Naive thymus-derived CD8-positive, alpha-beta T cell (primary cell): ENCODE measurements around the gene COL1A2. TPM values are rescaled to one million over a fixed set of nuclear protein-coding genes. Genes with fewer than 3 reads are reported as not detected.

Experiments used
- ATAC-seq, 2 donors: fragments of 150-1000 bp; cut with Tn5 transposase in 1 of 2; sonication (Bioruptor Pico), chemical (Tn5 transposase) in 1 of 2; 1 replicate in 1 of 2; 2 replicates in 1 of 2; pipeline ENCODE4 v1.10.0; 2021; ENCODE audit warnings: mild to moderate bottlenecking in 2 of 2, moderate library complexity in 2 of 2
- POLR2A ChIA-PET: fragments of 350-600 bp; sonication (Branson Sonifier 250); formaldehyde crosslinking; loops from one replicate; lab custom pipeline; 2021; ENCODE audit warnings: antibody characterized with exemption; lab: Charles Lee
- DNase-seq, 10 donors: peaks; one replicate each; pipeline versions ENCODE4 v3.0.0 to v3.0.0-alpha.2; 2020 to 2022
- H3K27ac Mint-ChIP-seq, 10 donors: one replicate each; pipeline ENCODE4 v1.8.0; 2020 to 2022; ENCODE audit warnings: mild to moderate bottlenecking in 10 of 10, mixed read lengths in 10 of 10, moderate library complexity in 4 of 10, inconsistent platforms in 1 of 10
- H3K27me3 Mint-ChIP-seq, 5 donors: one replicate each; pipeline ENCODE4 v1.8.0; 2021 to 2022; ENCODE audit warnings: mixed read lengths in 5 of 5
- H3K36me3 Mint-ChIP-seq, 3 donors: one replicate each; pipeline ENCODE4 v1.8.0; 2020 to 2022; ENCODE audit warnings: mixed read lengths in 3 of 3, mild to moderate bottlenecking in 2 of 3, inconsistent platforms in 1 of 3
- H3K4me1 Mint-ChIP-seq, 4 donors: one replicate each; pipeline ENCODE4 v1.8.0; 2021 to 2022; ENCODE audit warnings: mixed read lengths in 4 of 4
- H3K4me3 Mint-ChIP-seq, 10 donors: one replicate each; pipeline ENCODE4 v1.8.0; 2020 to 2022; ENCODE audit warnings: mild to moderate bottlenecking in 10 of 10, mixed read lengths in 10 of 10, moderate library complexity in 6 of 10, inconsistent platforms in 1 of 10
- H3K9me3 Mint-ChIP-seq, 9 donors: one replicate each; pipeline ENCODE4 v1.8.0; 2020 to 2022; ENCODE audit warnings: mixed read lengths in 9 of 9, mild to moderate bottlenecking in 3 of 9, inconsistent platforms in 1 of 9, moderate library complexity in 1 of 9
- polyA plus RNA-seq, 3 donors: library from polyadenylated mRNA; unstranded; fragments of 300-500 nt; fragmentation: Illumina TruSeq; gene quantifications; one replicate each; pipeline ENCODE4 v1.2.3, GENCODE V29; 2021
- total RNA-seq, 8 experiments: library from RNA in 2 of 8; stranded (reverse) in 2 of 8; gene quantifications; one replicate each; pipeline ENCODE4 v1.2.3 and lab custom pipeline; 2021 to 2026

COL1A2 gene
- total and polyA plus RNA-seq, 5 experiments from 2014 or later, result not detected

DNA sequence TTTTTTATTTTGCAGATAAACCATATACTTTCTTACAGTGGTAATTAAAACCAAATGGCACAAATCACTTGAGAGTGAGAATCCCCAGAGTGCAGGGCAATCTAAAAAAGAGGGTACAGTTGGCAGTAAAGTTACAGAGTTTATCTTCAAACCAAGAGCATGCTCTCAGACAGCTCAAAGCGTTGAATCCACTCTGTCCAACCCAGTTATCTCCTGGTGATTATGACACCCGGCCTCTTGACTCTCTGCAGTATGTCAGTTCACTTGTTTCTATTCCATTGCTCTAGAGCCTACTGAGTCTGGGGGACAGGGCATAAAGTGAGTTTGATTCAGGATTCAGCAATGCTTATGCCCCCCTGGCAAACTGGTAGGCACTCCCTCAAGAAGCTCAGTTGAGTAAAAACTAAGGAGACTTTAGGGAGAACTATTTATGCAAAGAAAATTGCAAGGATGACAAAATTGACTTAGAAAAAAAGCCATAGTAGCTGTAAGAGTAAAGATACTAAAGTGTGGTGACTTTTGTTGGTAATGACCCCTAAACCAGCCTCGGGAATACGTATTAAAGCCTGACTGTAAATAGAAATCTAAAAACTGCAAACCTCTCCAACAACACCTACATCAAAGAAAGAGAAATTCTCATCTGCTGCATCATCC lies 55.5 kb downstream of the COL1A2 start:
- POLR2A ChIA-PET, result interaction anchor here (0.7 kb wide), 1 partner anchor 155 kb away, joined by 3 read pairs; no protein-coding TSS in a partner anchor
- no peaks in the 10 kb centered on the region for H3K36me3 Mint-ChIP-seq
- no peak overlapping the region for H3K4me3 Mint-ChIP-seq
- no peaks in the 10 kb centered on the region for H3K9me3 Mint-ChIP-seq
- no peak for ATAC-seq
- no peaks in the 10 kb centered on the region for H3K4me1 Mint-ChIP-seq
- H3K27me3 Mint-ChIP-seq, result peaks cover 0 to 10% (median 2%) of the 10 kb centered on the region in 5 donors
- no peak for DNase-seq
- H3K27ac Mint-ChIP-seq, result no peak overlapping the region

DNA sequence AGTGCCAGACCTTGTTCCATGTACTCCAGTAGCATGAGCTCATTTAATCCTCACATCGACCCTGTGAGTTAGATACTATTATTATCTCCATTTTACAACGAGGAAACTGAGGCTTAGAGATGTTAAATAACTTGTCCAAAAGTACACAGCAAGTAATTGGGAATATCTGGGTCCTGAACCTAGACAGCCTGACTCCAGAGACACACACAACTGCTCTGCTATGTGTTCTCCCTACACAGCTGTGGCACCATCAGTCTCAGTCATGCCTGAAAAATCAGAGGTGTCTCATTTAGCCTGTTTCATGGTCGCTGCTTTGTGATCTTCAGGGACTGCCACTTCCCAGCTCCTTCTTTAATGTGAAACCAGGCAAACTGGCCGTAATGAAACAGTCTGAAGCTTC lies 56.5 kb downstream of the COL1A2 start:
- H3K9me3 Mint-ChIP-seq, result peaks cover 0 to under 1% (median 0%) of the 10 kb centered on the region in 9 donors
- no peaks in the 10 kb centered on the region for H3K36me3 Mint-ChIP-seq
- H3K27ac Mint-ChIP-seq, result no peak overlapping the region
- DNase-seq, result no peak
- no peaks in the 10 kb centered on the region for H3K4me1 Mint-ChIP-seq
- no peak overlapping the region for H3K4me3 Mint-ChIP-seq
- no peak for ATAC-seq
- peaks cover 0 to 5% (median 2%) of the 10 kb centered on the region in 5 donors for H3K27me3 Mint-ChIP-seq
- POLR2A ChIA-PET, result no interaction called here

DNA sequence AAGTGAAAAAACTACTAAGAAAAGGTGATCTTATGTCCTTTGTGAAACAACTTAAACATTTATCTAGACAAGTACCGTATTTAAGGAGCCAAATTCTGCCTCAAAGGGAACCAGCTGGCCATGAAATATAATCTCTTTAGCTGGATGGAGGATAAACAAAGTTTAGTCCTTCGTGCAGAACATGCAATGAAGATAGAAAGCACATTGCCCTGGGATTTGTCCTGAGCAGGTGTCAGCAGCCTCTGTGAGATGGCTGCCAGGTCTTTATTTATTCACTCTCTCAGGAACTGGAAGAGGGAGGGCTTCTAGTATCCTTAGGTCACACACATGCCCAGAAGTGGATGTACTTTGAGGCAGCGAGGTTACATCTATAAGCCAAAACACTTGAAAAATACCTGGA lies 57.5 kb downstream of the COL1A2 start:
- DNase-seq (no peak), ATAC-seq (no peak)
- H3K4me3 Mint-ChIP-seq, result no peak overlapping the region
- POLR2A ChIA-PET, result no interaction called here
- no peaks in the 10 kb centered on the region for H3K4me1 Mint-ChIP-seq
- H3K27me3 Mint-ChIP-seq, result peaks cover 0 to 5% (median 2%) of the 10 kb centered on the region in 5 donors
- H3K9me3 Mint-ChIP-seq, result peaks cover 0 to 1% (median 0%) of the 10 kb centered on the region in 9 donors
- no peaks in the 10 kb centered on the region for H3K36me3 Mint-ChIP-seq
- no peak overlapping the region for H3K27ac Mint-ChIP-seq

DNA sequence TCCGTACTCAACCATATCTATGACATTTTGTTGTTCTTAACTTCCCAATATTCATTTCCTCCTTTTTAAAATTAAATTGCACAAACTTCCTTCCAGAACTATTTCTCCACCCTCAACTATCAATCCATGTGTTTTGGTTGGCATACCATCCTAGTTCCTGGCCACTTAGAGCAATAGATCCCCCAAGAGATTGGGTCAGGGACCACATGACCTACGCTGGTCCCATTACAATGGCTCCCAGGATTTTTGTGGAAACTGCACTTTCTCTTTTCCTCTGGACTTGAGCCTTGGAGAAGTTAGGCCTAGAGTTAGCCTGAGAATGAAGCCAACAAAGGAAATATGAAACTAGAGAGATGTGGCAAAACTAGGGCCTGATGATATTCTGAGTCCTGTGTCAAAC lies 59.2 kb downstream of the COL1A2 start:
- ATAC-seq, result no peak
- Mint-ChIP-seq H3K4me1 (no peaks in the 10 kb centered on the region), H3K9me3 (peaks cover 0 to 1% (median 0%) of the 10 kb centered on the region in 9 donors), H3K36me3 (no peaks in the 10 kb centered on the region), H3K4me3 (no peak overlapping the region), H3K27me3 (peaks cover 0 to 5% (median 2%) of the 10 kb centered on the region in 5 donors), H3K27ac (no peak overlapping the region)
- no peak for DNase-seq
- POLR2A ChIA-PET, result no interaction called here

DNA sequence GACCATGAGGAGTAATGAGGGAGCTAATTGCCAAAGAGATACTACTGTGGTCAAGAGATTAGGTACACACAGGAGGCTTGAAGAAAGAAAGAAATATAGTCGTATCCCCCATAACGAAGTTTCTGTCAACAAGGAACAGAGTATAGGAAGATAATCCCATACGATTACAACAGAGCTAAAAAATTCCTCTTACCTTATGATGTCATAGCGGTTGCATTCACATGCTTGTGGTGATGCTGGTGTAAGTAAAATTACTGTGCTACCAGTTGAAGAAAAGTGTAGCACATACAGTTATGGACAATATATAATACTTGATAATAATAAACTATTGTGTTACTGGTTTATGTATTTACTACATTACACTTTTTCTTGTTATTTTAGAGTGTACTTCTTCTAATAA lies 63.3 kb downstream of the COL1A2 start:
- Mint-ChIP-seq H3K4me1 (no peaks in the 10 kb centered on the region), H3K27me3 (peaks cover 0 to 3% (median under 1%) of the 10 kb centered on the region in 5 donors), H3K4me3 (no peak overlapping the region), H3K27ac (no peak overlapping the region), H3K9me3 (peaks cover 0 to 1% (median 0%) of the 10 kb centered on the region in 9 donors), H3K36me3 (no peaks in the 10 kb centered on the region)
- no peak for ATAC-seq
- POLR2A ChIA-PET, result no interaction called here
- DNase-seq, result no peak

DNA sequence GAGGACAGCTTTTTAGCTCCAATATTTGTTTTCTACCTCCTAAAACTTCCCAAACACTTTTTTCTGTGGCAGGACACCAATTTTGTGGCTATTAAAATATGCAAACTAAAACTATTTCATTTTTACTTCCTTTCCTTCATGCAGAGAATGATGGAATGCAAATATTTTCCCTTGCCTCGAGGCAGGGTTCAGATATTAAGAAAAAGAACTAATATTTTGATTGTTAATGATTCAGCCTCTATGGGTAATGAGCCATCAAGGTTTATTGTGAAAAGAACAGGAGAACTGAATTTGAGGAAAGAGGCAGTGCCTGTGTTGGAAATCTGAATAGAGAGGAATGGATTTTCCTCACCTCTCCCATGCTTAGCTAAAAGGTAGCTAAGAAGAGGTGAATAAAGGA lies 71.8 kb downstream of the COL1A2 start:
- peaks cover 0 to 16% (median 7%) of the 10 kb centered on the region in 9 donors for H3K9me3 Mint-ChIP-seq
- ATAC-seq (no peak), DNase-seq (no peak)
- no peak overlapping the region for H3K4me3 Mint-ChIP-seq
- POLR2A ChIA-PET, result no interaction called here
- peaks cover 0 to 8% (median 2%) of the 10 kb centered on the region in 5 donors for H3K27me3 Mint-ChIP-seq
- peaks cover 0 to 20% (median 1%) of the 10 kb centered on the region in 3 donors for H3K36me3 Mint-ChIP-seq
- no peaks in the 10 kb centered on the region for H3K4me1 Mint-ChIP-seq
- H3K27ac Mint-ChIP-seq, result no peak overlapping the region

DNA sequence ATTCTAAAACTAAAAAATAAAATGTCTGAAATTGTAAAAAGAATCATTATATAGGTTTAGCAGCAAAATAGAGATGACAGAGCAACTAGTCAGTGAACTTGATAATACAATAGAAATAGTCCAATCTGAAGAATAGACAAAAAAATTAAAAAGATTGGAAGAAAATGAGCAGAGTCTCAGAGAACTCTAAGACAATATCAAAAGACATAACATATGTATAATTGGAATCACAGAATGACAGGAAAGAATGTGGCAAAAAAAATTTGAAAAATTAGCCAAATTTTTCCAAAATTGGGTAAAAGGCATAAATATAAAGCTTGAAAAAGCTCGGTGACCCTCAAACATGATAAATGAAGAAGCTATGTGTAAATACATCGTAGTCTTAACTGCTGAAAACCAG lies 76.9 kb downstream of the COL1A2 start:
- H3K27ac Mint-ChIP-seq, result no peak overlapping the region
- H3K4me3 Mint-ChIP-seq, result no peak overlapping the region
- H3K36me3 Mint-ChIP-seq, result peaks cover 0 to 15% (median 2%) of the 10 kb centered on the region in 3 donors
- peaks cover 0 to 22% (median 7%) of the 10 kb centered on the region in 9 donors for H3K9me3 Mint-ChIP-seq
- peaks cover 4 to 6% (median 5%) of the 10 kb centered on the region in 5 donors for H3K27me3 Mint-ChIP-seq
- POLR2A ChIA-PET, result no interaction called here
- DNase-seq (no peak), ATAC-seq (no peak)
- H3K4me1 Mint-ChIP-seq, result no peaks in the 10 kb centered on the region

DNA sequence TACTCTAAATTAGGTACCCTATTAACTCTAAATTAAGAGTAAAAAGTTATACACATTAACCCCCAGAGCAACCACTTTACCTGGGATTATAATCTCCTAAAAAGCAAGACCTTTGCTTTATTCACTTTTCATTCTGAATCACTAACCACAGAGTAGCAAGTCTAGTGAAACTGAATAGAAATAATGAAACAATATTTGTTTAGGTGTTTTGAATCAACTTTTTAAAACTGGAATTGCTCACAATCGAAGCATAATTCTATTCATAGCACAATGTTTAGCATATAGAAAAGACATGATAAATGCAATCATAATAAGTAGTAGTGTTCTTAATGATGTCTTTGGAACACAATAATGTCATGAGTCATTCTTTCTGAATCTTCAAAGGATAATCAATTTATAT lies 77.9 kb downstream of the COL1A2 start:
- POLR2A ChIA-PET, result no interaction called here
- DNase-seq (no peak), ATAC-seq (no peak)
- H3K36me3 Mint-ChIP-seq, result peaks cover 0 to 15% (median 2%) of the 10 kb centered on the region in 3 donors
- H3K27me3 Mint-ChIP-seq, result peaks cover 0 to 9% (median 4%) of the 10 kb centered on the region in 5 donors
- H3K4me1 Mint-ChIP-seq, result no peaks in the 10 kb centered on the region
- H3K4me3 Mint-ChIP-seq, result no peak overlapping the region
- H3K9me3 Mint-ChIP-seq, result peaks cover 0 to 22% (median 7%) of the 10 kb centered on the region in 9 donors
- no peak overlapping the region for H3K27ac Mint-ChIP-seq

DNA sequence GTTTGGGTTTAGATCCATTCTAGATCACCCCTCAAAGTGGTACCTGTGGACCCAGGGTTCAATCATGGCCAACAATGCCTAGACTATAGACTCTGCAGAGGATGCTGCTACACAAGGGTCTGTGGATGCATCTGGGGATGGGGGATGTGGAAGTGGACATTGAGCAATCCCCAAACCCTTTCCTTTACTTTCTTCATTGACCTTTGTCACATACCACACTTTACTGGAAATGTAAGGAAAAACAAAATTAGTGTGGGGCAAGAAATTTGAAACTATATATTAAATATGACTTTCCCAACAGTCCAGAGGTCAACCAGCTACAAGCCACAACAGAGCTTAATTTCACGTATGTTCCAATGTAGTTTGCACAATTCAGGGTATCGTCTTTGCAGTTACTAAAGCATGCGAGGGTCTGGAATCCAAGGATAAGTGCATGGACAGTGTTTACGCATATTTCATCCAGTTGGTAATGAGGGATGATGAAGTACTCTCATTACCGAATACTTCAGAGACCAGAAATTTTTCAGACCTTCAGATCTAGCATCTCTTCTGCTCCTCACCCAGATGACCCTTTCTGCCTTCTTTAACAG lies 81.7 kb downstream of the COL1A2 start:
- peaks cover 0 to 8% (median 4%) of the 10 kb centered on the region in 9 donors for H3K9me3 Mint-ChIP-seq
- POLR2A ChIA-PET, result no interaction called here
- DNase-seq (no peak), ATAC-seq (no peak)
- no peak overlapping the region for H3K27ac Mint-ChIP-seq
- no peak overlapping the region for H3K4me3 Mint-ChIP-seq
- H3K27me3 Mint-ChIP-seq, result peaks cover 8 to 16% (median 10%) of the 10 kb centered on the region in 5 donors
- H3K36me3 Mint-ChIP-seq, result peaks cover 0 to 2% (median 0%) of the 10 kb centered on the region in 3 donors
- no peaks in the 10 kb centered on the region for H3K4me1 Mint-ChIP-seq

DNA sequence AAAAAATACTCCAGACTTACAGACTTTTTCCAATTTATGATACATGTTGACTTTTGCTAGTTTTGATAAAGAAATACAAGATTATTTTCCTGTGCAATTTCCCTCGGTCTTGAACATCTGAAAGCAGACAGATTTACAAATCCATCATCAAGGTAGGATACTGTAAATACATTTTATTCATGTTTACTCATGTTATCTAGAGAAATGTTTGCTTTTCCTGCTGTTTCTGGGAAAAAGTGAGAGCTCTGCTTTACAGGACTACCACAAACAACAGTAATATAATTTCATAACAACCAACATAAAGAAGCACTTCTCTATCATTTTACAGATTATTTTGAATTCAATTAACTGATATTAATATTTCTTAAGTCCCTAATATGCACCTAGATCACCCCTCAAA lies 83.2 kb downstream of the COL1A2 start:
- DNase-seq (no peak), ATAC-seq (no peak)
- H3K4me3 Mint-ChIP-seq, result no peak overlapping the region
- POLR2A ChIA-PET, result no interaction called here
- no peaks in the 10 kb centered on the region for H3K36me3 Mint-ChIP-seq
- no peaks in the 10 kb centered on the region for H3K4me1 Mint-ChIP-seq
- H3K27me3 Mint-ChIP-seq, result peaks cover 9 to 16% (median 11%) of the 10 kb centered on the region in 5 donors
- H3K9me3 Mint-ChIP-seq, result no peaks in the 10 kb centered on the region
- no peak overlapping the region for H3K27ac Mint-ChIP-seq

DNA sequence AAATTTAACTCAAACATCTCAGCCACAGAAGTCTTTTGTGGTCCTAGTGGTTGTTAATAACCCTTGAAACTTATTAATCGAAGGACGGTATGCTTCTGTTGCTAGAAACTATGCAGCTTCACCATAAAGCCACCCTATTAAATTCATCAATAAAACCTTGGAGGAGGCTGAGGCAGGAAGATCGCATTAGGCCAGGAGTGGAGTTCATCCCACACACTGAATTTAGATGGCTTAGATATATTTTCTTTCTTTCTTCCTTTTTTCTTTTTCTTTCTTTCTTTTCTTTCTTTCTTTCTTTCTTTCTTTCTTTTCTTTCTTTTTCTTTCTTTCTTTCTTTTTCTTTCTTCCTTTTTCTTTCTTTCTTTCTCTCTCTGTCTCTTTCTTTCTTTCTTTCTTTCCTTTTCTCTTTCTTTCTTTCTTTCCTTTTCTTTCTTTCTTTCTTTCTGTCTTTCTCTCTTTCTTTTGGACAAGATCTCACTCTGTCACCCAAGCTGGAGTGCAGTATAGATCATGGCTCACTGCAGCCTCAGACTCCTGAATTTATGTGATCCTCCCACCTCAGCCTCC lies 84.0 kb downstream of the COL1A2 start:
- no peaks in the 10 kb centered on the region for H3K4me1 Mint-ChIP-seq
- H3K27me3 Mint-ChIP-seq, result peaks cover 11 to 24% (median 15%) of the 10 kb centered on the region in 5 donors
- POLR2A ChIA-PET, result no interaction called here
- no peaks in the 10 kb centered on the region for H3K36me3 Mint-ChIP-seq
- DNase-seq, result no peak
- H3K27ac Mint-ChIP-seq, result no peak overlapping the region
- H3K4me3 Mint-ChIP-seq, result no peak overlapping the region
- no peaks in the 10 kb centered on the region for H3K9me3 Mint-ChIP-seq
- ATAC-seq, result no peak
